Motor neuron (in vitro differentiated cells): ENCODE results near the gene GMPR. TPM values are rescaled to one million over a fixed set of nuclear protein-coding genes. Genes with fewer than 3 reads are reported as not detected.

Experiments used
- ATAC-seq, 8 experiments: fragments of 200-7000 bp; cut with Tn5 transposase; replicated peaks in 6 of 8; 2 replicates each; pipeline ENCODE4 v1.8.0; 2021; ENCODE audit warnings: mild to moderate bottlenecking in 8 of 8, moderate library complexity in 8 of 8
- H3K27ac ChIP-seq, 2 donors: fragments of 250-450 bp; sonication (Bioruptor Pico); 2 replicates each; pipeline ENCODE4 v1.9.0; 2021; ENCODE audit warnings: antibody characterized with exemption in 2 of 2, mild to moderate bottlenecking in 2 of 2, moderate library complexity in 1 of 2
- H3K4me1 ChIP-seq, 2 donors: fragments of 250-450 bp; sonication (Bioruptor Pico); replicated peaks in 1 of 2; 2 replicates each; pipeline ENCODE4 v1.6.1; 2021; ENCODE audit warnings: antibody characterized with exemption in 2 of 2, mild to moderate bottlenecking in 2 of 2, moderate library complexity in 1 of 2
- H3K4me3 ChIP-seq, 5 donors: fragments of 250-450 bp; sonication (Bioruptor Pico); 2 replicates each; pipeline ENCODE4 v1.9.0; 2021; ENCODE audit warnings: antibody characterized with exemption in 5 of 5, mild to moderate bottlenecking in 5 of 5, moderate library complexity in 4 of 5
- WGBS, 10 experiments: fragments of 450-650 bp; shearing (Covaris generic); methylation state at CpG; one replicate each; pipeline ENCODE4 v1.0.0; 2022; 5-methylcytosine and 5-hydroxymethylcytosine counted together
- in situ Hi-C, 9 experiments: fragments of 400-800 bp; cut with MboI; loops; one replicate each; pipeline ENCODE4 v1.15.0; 2021; ENCODE audit warnings: low sequenced_read_pairs in 9 of 9, low pct_unique_long_range_greater_than_20kb in 2 of 9; ENCODE audit not compliant: unreplicated experiment in 9 of 9
- total RNA-seq, 8 experiments: library from RNA; unstranded; fragments of 300-600 nt; gene quantifications; 2 replicates each; pipeline versions ENCODE4 v1.2.3 to v1.2.4, GENCODE V29; 2022

Gene GMPR
- total RNA-seq = 10 to 100 TPM in 2 of 8 experiments, 1 to 10 TPM in 6; 1.1 to 16.4 (median 4.5) TPM

- peak; percentile 60 to 96 (median 93) for ATAC-seq
- Histone ChIP-seq H3K4me1 (peaks cover 0 to 7% of the 10 kb centered on the region in 2 donors), H3K27ac (no peak within 1 kb of the TSS), H3K4me3 (peak within 1 kb of the TSS; percentile 39 to 55 (median 43))
- in situ Hi-C loops = no loop called here
- 0 to 80% (median 24%) methylated on average over 1 to 12 of the region's 84 CpGs; no CpG with 5 or more reads in 4 of the 10 experiments for WGBS, 10 experiments
These were observed at the start of gene GMPR for GRCh38 chr6:16238057-16238962. Gene GMPR, plus strand, starts transcription at chr6:16238587. Its CDS starts 107 bp downstream, at chr6:16238694.

GRCh38 chr6:16190214-16190613 lies 48.2 kb upstream of the GMPR start:
- H3K4me3 ChIP-seq = no peak overlapping the region
- no peaks in the 10 kb centered on the region for H3K4me1 ChIP-seq
- no peak for ATAC-seq
- WGBS, 10 experiments = 0 to 100% (median 89%) methylated on average over 1 of the region's 1 CpG; no CpG with 5 or more reads in 1 of the 10 experiments
- H3K27ac ChIP-seq = no peak overlapping the region
- in situ Hi-C loops = loop anchor here in 6 of 9 experiments (25.0 kb wide), 1 partner anchor 503 kb away; no protein-coding TSS in a partner anchor

GRCh38 chr6:16196260-16196983 lies 42.0 kb upstream of the GMPR start:
- WGBS, 10 experiments = 60 to 100% (median 80%) methylated on average over 1 to 6 of the region's 14 CpGs; no CpG with 5 or more reads in 1 of the 10 experiments
- Histone ChIP-seq H3K4me3 (no peak overlapping the region), H3K27ac (no peak overlapping the region), H3K4me1 (peaks cover 11 to 12% of the 10 kb centered on the region in 2 donors)
- in situ Hi-C loops = loop anchor here in 6 of 9 experiments (25.0 kb wide), 1 partner anchor 509 kb away; no protein-coding TSS in a partner anchor
- ATAC-seq = no peak

GRCh38 chr6:16196984-16197546 lies 41.3 kb upstream of the GMPR start:
- H3K4me3 ChIP-seq = no peak overlapping the region
- in situ Hi-C loops = loop anchor here in 6 of 9 experiments (25.0 kb wide), 1 partner anchor 510 kb away; no protein-coding TSS in a partner anchor
- H3K4me1 ChIP-seq = peaks cover 11 to 12% of the 10 kb centered on the region in 2 donors
- ATAC-seq = no peak
- H3K27ac ChIP-seq = no peak overlapping the region
- WGBS, 10 experiments = 46 to 100% (median 80%) methylated on average over 1 to 4 of the region's 19 CpGs; no CpG with 5 or more reads in 4 of the 10 experiments

GRCh38 chr6:16198061-16198705 lies 40.2 kb upstream of the GMPR start:
- in situ Hi-C loops = loop anchor here in 6 of 9 experiments (25.0 kb wide), 1 partner anchor 511 kb away; no protein-coding TSS in a partner anchor
- H3K27ac ChIP-seq = no peak overlapping the region
- H3K4me3 ChIP-seq = no peak overlapping the region
- ATAC-seq = no peak
- peaks cover 11 to 12% of the 10 kb centered on the region in 2 donors for H3K4me1 ChIP-seq
- 67 to 100% (median 95%) methylated on average over 1 to 11 of the region's 50 CpGs; no CpG with 5 or more reads in 5 of the 10 experiments for WGBS, 10 experiments

- in situ Hi-C loops = loop anchor here in 8 of 9 experiments (10.0 to 25.0 kb wide), 2 partner anchors 505 to 513 kb away; no protein-coding TSS in a partner anchor
- 7 to 80% (median 46%) methylated on average over 1 to 4 of the region's 5 CpGs for WGBS, 10 experiments
- peaks cover 11 to 15% of the 10 kb centered on the region in 2 donors for H3K4me1 ChIP-seq
- ATAC-seq = peak; percentile 28 to 85 (median 73)
- H3K27ac ChIP-seq = no peak overlapping the region
- no peak overlapping the region for H3K4me3 ChIP-seq
These were observed 38.6 kb upstream of the GMPR start for GRCh38 chr6:16199804-16200203.

GRCh38 chr6:16200321-16200883 lies 38.0 kb upstream of the GMPR start:
- in situ Hi-C loops = loop anchor here in 2 of 9 experiments (10.0 to 25.0 kb wide), 2 partner anchors 506 to 513 kb away; no protein-coding TSS in a partner anchor
- H3K4me1 ChIP-seq = peaks cover 17 to 21% of the 10 kb centered on the region in 2 donors
- peak; percentile 49 to 98 (median 82) for ATAC-seq
- WGBS, 10 experiments = 0 to 64% (median 12%) methylated on average over 2 to 18 of the region's 18 CpGs
- H3K4me3 ChIP-seq = no peak overlapping the region
- H3K27ac ChIP-seq = no peak overlapping the region

- peaks cover 23 to 27% of the 10 kb centered on the region in 2 donors for H3K4me1 ChIP-seq
- WGBS, 10 experiments = 100% methylated on average over 1 of the region's 1 CpG; no CpG with 5 or more reads in 7 of the 10 experiments
- no peak overlapping the region for H3K27ac ChIP-seq
- in situ Hi-C loops = loop anchor here in 2 of 9 experiments (10.0 to 25.0 kb wide), 2 partner anchors 507 to 514 kb away; no protein-coding TSS in a partner anchor
- no peak for ATAC-seq
- no peak overlapping the region for H3K4me3 ChIP-seq
These were observed 36.7 kb upstream of the GMPR start for GRCh38 chr6:16201706-16202105.

- peak in 5 of 8 experiments; percentile 8 to 34 (median 19) for ATAC-seq
- peak overlapping the region in 1 of 2 donors; percentile 33 for H3K27ac ChIP-seq
- H3K4me1 ChIP-seq = peaks cover 22 to 23% of the 10 kb centered on the region in 2 donors
- no peak overlapping the region for H3K4me3 ChIP-seq
- WGBS, 10 experiments = 38 to 94% (median 73%) methylated on average over 3 to 5 of the region's 5 CpGs; no CpG with 5 or more reads in 1 of the 10 experiments
- in situ Hi-C loops = loop anchor here in 2 of 9 experiments (10.0 to 25.0 kb wide), 2 partner anchors 510 to 518 kb away; no protein-coding TSS in a partner anchor
These were observed 33.6 kb upstream of the GMPR start for GRCh38 chr6:16204653-16205376.

GRCh38 chr6:16205377-16206144 lies 32.8 kb upstream of the GMPR start:
- WGBS, 10 experiments = 4 to 100% (median 70%) methylated on average over 1 to 3 of the region's 4 CpGs; no CpG with 5 or more reads in 4 of the 10 experiments
- in situ Hi-C loops = loop anchor here in 2 of 9 experiments (10.0 to 25.0 kb wide), 2 partner anchors 511 to 518 kb away; no protein-coding TSS in a partner anchor
- ATAC-seq = peak; percentile 63 to 90 (median 82)
- H3K27ac ChIP-seq = peak overlapping the region; percentile 63 to 73
- peaks cover 15 to 16% of the 10 kb centered on the region in 2 donors for H3K4me1 ChIP-seq
- no peak overlapping the region for H3K4me3 ChIP-seq
